ENCODE data around the gene MST1.

The MST1 gene

DNA sequence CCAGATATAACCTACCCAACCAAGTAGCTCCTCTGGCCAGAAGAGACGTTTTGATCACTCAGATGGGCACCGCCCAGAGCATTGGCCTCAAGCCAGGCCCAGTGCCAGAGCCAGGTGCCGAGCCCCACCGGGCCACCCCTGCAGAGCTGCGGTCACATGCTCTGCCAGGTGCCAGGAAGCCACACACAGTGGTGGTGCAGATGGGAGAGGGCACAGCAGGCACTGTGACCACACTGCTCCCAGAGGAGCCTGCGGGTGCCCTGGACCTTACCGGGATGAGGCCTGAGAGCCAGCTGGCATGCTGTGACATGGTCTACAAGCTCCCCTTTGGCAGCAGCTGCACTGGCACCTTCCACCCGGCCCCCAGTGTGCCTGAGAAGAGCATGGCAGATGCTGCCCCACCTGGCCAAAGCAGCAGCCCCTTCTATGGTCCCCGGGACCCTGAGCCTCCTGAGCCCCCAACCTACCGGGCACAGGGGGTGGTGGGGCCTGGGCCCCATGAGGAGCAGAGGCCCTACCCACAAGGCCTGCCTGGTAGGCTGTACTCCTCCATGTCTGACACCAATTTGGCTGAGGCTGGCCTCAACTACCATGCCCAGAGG is 34.2 kb downstream of the MST1 start:
- DNase-seq: no peak

DNA sequence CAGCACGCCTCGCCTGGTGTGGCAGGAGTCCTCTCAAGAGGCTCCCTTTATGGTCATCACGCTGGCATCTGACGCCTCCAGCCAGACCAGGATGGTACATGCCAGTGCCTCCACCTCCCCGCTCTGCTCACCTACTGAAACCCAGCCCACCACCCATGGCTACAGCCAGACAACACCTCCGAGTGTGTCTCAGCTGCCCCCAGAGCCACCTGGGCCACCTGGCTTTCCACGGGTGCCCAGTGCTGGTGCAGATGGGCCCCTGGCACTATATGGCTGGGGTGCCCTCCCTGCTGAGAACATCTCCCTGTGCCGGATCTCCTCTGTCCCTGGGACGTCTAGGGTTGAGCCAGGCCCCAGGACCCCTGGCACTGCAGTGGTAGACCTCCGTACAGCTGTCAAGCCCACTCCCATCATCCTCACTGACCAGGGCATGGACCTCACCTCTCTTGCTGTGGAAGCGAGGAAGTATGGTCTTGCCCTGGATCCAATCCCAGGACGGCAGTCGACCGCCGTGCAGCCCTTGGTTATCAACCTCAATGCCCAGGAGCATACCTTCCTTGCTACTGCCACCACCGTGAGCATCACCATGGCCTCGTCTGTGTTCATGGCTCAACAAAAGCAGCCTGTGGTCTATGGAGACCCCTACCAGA is 35.0 kb downstream of the MST1 start:
- DNase-seq: no peak

DNA sequence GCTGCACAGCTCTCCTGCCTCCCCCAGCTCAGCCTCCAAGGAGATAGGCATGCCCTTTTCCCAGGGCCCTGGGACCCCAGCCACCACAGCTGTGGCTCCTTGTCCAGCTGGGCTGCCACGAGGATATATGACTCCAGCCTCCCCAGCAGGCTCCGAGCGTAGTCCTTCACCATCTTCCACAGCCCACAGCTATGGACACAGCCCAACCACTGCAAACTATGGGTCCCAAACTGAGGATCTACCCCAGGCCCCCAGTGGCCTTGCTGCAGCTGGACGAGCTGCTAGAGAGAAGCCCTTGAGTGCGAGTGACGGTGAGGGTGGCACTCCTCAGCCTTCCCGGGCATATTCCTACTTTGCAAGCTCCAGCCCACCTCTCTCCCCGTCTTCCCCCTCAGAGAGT is 35.7 kb downstream of the MST1 start:
- no peak for DNase-seq

DNA sequence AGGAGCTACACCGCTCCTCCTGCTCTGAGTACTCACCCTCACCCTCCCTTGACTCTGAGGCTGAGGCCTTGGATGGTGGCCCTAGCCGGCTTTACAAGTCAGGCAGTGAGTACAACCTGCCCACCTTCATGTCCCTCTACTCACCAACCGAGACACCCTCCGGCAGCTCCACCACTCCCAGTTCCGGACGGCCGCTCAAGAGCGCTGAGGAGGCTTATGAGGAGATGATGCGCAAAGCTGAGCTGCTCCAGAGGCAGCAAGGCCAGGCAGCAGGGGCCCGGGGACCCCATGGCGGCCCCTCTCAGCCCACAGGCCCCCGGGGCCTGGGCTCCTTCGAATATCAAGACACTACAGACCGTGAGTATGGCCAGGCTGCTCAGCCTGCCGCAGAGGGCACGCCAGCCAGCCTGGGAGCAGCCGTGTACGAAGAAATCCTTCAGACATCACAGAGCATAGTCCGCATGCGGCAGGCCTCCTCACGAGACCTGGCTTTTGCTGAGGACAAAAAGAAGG is 36.3 kb downstream of the MST1 start:
- DNase-seq: no peak

DNA sequence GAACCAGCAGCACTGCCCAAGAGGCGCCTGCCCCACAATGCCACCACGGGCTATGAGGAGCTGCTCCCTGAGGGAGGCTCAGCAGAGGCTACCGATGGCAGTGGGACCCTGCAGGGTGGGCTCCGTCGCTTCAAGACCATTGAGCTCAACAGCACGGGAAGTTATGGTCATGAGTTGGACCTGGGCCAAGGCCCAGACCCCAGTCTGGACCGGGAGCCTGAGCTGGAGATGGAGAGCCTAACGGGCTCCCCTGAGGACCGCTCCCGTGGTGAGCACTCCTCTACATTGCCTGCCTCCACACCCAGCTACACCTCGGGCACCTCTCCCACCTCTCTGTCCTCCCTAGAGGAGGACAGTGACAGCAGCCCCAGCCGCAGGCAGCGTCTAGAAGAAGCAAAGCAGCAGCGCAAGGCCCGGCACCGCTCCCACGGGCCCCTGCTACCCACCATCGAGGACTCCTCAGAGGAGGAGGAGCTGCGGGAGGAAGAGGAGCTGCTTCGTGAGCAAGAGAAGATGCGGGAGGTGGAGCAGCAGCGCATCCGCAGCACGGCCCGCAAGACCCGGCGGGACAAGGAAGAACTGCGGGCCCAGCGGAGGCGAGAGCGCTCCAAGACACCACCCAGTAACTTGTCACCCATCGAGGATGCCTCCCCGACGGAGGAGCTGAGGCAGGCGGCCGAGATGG is 36.9 kb downstream of the MST1 start:
- no peak for DNase-seq

DNA sequence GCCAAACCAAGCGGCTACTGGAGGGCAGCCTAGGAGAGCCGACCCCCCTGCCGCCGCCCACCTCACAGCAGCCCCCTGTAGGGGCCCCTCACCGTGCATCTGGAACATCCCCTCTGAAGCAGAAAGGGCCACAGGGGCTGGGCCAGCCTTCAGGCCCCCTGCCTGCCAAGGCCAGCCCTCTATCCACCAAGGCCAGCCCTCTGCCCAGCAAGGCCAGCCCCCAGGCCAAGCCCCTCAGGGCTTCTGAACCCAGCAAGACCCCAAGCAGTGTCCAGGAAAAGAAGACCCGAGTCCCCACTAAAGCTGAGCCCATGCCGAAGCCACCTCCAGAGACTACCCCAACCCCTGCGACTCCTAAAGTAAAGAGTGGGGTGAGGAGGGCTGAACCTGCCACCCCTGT is 38.6 kb downstream of the MST1 start:
- DNase-seq: no peak

DNA sequence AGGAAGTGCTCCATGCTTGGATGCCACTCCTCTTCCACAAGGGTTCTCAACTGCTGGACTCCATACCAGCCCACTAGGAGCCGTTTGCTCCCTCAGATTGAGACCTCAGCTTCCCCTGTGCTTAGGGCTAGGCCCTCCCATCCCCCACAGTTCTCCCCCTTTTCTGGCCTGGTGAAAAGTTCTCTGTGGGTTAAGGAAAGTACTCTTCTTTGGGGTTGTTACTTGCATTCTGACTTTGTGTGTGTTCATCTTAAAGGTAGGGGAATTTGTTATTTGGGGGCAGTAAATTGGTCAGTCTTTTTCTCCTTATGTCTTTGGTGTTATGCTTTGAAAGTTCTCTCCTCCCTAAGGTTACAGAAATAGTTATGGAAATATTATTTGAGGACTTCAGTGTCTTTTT is 39.1 kb downstream of the MST1 start:
- no peak for DNase-seq

DNA sequence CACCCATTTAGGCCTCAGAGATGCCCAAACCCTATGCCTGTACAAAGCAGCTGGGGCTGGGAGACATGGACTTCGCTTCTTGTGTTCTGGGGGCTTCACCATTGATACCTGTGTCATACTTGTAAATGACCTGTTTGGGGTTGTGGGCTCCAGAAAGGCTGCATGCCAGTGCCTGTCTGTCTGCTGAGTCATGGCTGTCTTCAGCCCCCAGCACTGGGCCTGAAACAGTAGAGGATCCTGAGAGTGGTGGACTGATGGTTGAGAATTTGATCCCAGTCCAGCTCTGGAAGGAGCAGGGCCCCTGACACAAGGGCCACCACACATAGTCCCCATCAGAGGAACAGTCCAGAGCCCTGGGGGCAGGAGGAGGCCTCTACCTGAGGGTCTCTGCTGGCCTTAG is 39.7 kb downstream of the MST1 start:
- no peak for DNase-seq

DNA sequence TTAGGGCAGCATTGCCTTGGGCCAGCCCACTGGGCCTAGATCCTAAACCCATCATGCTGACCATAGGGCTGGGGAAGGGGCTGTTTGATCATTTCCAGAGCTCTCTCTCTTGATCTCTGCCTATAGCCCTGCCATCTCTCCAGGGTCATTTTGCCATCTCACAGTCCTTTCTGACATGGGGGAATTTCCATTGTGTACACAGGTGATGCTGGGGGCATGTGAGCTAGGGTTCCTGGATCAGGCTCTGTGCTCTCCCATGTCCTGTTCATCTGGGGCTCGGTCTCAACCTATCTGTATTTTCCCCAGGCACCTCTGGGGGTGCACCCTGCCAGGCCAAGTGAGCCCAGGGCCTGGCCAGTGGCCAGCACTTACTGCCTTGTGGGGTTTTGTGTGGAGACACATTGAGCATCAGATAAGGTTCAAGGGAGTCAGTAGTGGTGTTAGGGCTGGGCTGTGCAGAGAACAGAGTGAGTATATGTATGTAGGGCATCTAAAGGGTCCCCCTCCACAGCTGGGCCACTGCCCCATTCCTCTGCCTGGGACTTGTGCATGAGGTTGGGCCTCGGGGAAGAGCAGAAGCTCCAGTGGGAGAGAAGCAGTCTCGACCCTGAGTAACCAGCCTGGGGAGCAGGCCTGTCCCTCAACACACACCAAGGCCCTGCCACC is 40.8 kb downstream of the MST1 start:
- DNase-seq: no peak

DNA sequence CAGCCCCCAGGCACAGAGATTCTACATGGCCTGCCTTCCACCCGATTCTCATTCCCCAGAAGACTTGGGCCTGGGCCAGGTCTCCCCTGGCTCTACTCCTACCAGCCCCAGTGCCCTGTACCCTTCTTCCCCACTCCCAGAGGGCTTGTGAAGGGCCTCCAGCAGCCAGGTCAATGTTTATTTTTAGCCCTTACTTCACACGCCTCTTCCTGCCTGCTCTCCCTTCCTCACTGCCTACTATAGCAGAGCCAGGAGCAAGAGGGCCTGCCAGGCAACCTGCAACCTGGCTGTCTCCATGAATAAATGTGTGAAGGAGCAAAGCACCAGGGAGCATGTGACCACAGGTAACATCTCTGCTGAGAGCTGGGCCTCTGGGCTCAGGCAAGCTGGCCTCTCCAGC is 41.5 kb downstream of the MST1 start:
- no peak for DNase-seq

DNA sequence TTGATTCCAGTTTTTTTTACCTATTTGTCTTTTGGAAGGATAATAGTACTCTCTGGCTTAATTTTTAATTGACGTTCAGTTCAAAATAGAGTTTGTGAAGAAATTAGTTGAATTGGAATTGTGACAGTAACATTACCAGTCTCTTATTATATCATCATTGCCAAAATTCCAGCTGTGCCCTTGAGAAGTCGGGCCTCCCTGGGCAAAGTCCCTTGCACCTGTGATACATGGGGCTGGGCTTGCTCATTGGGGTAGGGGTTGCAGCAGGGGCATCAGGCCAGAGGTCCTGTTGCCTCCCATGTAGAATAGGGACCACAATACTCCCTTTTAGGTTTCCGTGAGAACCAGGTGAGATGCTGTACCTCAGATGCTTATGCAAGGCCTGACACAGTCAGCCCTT is 43.0 kb downstream of the MST1 start:
- no peak for DNase-seq

DNA sequence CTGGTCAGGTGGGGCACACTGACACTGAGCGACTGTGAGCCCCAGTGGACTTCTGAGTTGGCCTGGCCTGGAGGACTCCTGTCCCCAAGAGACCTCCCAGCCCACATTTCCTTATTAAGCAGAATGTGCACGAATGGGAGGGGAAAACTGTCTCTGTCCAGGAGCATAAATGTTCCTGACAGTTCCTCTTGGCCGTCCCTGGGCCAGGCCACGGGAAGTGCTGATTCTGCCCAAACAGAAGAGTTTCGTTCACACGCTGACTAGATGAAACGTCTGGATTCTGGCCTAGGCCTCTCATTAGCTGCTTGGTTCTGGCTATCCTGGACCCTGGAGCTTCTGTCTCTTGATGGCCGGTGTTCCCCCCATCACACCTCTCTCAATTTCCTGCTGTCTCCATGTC is 44.6 kb downstream of the MST1 start:
- no peak for DNase-seq

DNA sequence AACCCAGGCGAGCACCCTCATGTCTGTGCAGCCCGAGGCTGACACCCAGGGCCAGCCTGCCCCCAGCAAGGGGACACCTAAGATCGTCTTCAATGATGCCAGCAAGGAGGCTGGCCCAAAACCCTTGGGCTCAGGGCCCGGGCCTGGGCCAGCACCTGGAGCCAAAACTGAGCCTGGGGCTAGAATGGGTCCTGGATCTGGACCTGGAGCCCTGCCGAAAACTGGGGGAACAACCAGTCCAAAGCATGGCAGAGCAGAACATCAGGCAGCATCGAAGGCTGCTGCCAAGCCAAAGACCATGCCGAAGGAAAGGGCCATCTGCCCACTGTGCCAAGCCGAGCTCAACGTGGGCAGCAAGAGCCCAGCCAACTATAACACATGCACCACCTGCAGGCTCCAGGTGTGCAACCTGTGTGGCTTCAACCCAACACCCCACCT is 46.5 kb downstream of the MST1 start:
- DNase-seq: no peak

DNA sequence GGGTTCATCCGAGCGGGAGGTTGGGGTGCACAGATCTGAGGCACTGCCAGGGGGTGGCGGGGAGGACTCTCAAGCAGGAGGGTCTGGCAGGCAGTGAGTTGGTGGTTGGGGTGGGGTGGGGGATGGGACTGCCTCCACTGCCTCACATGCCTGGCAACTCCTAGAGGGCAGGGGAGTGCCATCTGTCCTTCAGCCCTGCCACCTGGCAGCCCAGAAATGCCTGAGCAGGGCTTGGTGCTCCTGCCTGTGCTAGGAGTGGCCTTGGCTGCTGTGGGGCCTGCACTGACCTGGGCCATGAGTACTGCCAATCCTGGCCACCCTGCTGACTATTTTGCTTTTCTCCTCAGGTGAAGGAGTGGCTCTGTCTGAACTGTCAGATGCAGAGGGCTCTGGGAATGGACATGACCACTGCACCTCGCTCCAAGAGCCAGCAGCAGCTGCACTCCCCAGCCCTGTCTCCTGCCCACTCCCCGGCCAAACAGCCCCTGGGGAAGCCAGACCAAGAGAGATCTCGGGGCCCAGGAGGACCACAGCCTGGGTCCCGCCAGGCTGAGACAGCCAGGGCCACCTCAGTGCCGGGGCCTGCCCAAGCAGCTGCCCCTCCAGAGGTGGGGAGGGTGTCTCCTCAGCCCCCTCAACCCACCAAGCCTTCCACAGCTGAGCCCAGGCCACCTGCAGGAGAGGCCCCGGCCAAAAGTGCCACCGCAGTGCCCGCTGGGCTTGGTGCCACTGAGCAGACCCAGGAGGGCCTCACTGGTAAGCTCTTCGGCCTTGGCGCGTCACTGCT is 47.2 kb downstream of the MST1 start:
- no peak for DNase-seq

DNA sequence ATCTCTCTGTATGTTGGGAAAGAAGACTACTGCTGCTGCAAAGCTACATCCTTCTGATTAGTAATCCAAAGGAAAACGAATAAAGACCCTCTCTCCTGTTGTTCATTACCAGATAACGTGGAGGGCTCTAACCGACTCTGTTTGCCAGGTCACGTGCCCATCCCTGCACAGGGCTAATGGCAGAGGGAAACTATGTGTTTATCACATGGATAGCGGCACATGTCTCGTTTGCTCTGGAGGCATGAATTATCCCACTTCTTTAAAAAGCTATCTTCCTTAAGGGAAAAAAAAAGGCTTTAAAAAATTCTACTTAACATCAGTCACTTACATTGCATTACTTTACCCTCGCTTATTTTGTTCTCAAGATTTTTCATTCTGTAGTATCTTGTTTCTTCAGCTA is 48.0 kb downstream of the MST1 start:
- DNase-seq: no peak

DNA sequence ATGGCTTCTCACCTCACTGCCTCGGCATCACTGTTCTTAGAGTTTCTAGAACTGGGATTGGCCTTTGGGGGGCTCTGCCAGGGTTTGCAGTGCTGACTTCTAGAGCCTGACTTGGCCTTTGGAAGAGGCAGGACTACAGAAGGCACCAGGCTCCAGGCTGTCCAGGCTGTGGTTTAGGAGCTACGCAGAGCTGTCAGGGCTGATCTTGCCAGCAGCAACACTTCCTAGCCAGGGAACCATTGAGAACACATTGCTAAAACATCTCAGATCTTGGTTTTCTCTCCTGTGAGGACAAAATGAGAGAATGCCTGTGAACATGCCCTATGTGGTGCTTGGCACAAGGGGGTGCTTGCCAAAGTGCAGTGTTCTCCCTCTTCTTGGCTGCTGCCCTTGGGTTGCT is 49.7 kb downstream of the MST1 start:
- DNase-seq: no peak

DNA sequence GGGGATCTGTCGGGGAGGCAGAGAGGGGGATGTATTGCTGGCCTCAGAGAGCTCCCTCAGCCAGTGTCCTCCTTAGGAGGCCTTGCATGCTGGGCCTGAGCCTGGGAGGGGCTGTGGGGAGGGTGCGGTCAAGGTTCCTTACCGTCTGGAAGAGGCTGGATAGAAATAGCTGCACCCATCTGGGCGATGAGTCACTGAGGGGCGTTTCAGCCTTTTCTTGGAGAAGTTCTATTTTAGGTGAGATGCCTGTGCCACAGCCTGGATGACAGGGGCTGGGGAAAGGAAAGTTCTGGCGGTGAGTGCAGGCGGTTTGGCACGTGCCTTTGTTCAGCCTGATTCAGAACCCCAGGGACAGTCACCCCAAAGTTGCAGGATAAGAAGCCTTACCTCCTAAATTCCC is 50.8 kb downstream of the MST1 start:
- DNase-seq: no peak

DNA sequence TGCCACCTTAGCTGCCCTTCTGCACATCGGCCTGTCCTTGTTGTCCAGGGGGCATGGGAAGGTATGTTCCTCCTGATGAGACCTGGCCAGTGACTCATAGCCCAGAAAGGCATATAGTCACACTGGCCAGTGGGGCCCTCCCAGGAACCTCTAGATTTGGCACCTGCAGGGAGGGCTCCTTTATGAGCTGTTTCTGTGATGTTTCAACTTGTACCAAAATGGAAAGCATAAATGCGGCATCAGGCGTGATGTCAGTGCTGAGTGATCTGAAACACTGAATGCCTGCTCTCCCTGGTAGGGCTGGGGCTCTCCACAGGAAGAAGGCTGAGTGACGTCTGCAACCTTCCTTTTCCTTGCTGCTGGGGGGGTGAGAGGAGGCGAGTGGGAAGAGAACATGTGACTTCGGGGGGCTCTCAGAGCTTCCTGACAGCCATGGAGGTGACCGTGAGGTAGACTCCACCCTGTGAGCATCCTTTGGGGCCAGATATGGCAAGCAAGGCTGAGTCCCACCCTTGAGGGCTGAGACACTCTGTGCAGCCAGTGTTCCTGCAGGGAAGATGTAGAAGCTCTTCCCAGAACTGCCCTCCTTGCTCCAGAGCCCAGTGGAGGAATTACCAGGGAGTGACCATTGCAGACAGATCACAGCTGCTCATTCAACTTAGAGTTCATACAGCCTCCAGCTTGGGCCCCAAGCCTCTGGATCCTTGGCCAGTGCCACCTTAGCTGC is 52.2 kb downstream of the MST1 start:
- no peak for DNase-seq

DNA sequence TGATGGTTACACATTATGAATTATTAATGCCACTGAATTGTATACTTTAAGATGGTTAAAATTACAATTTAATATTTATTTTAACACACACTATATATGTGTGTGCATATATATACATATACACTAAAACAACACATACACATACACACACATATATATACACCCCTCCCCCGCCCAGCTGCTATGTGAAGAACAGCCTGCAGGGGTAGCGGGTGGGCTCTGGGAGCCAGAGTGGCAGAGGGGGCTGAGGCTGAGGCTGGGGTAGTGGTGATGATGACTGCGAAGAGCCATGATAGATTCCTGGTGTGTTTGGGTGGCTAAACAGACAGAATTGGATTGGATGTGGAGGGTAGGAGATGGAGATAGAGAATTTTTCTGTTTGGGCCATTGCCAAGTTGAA is 54.5 kb downstream of the MST1 start:
- no peak for DNase-seq

Measured in SIG-M5 (cell line).